ENCODE results near the gene SERPINB11. TPM values are rescaled to one million over a fixed set of nuclear protein-coding genes. Genes with fewer than 3 reads are reported as not detected.
"Not testable (repeated sequence)": the region's sequence is repeated elsewhere in the genome, so short reads cannot be mapped to it uniquely, and the experiment has no call there.

The SERPINB11 gene, protein sequence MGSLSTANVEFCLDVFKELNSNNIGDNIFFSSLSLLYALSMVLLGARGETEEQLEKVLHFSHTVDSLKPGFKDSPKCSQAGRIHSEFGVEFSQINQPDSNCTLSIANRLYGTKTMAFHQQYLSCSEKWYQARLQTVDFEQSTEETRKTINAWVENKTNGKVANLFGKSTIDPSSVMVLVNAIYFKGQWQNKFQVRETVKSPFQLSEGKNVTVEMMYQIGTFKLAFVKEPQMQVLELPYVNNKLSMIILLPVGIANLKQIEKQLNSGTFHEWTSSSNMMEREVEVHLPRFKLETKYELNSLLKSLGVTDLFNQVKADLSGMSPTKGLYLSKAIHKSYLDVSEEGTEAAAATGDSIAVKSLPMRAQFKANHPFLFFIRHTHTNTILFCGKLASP
- total RNA-seq, result not detected in 2 replicates

- no peak for DNase-seq (ENCODE audit: low read depth, low spot score)
Measured at GRCh38 chr18:63702660-63703059, at the start of gene SERPINB11. TSS of gene SERPINB11 (plus strand) at chr18:63702960. CDS start at chr18:63710194, 7,234 bp downstream.

DNA sequence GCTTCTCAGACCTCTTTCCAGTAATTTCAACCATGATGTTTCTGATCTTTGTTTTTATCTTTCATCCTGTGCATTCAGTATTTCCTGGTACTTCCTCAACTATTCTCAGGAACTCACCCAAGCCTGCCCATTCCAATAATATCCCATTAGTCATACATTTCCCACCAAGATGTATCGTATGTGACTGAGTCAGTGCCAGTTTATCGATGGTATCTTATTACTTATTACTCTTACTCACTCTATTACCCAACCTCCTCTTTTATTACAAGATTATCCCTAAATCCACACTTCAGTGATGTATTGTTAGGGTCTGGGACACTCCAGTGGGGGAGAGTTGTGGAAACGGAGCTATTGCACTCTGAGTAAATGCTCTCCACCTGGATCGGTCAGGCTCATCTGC, 43.8 kb upstream of the SERPINB11 start:
- DNase-seq (ENCODE audit: low read depth, low spot score), result not testable (repeated sequence)

DNA sequence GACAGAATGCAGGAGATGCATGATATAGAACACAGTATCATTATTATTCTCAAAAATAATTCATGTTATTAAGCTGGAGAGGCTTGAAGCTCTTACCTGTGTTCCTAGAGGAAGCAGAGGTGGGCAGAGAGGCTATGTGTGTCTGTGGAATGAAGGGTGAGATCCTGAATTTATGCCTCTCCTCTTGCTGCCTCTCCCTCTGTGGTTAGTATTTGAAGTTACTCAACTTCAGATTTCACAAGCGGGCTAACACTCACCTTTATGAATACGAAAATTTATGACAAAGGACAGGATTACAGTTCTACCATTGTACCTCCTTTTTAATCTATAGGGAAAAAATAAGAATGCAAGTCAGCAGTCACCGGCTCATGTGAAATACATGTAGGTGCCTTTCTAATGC, 41.0 kb upstream of the SERPINB11 start, which contains the start of gene SERPINB3:
SERPINB3 (minus strand) TSS at position 144 of the 400 bp plus-strand sequence. CDS start 677 bp downstream, outside the sequence.
- DNase-seq (ENCODE audit: low read depth, low spot score), result not testable (repeated sequence)

- no peak for DNase-seq (ENCODE audit: low read depth, low spot score)
Measured at GRCh38 chr18:63664571-63664970, 38.2 kb upstream of the SERPINB11 start.

GRCh38 chr18:63676526-63677323, 26.0 kb upstream of the SERPINB11 start:
- DNase-seq (ENCODE audit: low read depth, low spot score), result no peak

- DNase-seq (ENCODE audit: low read depth, low spot score), result no peak
Measured at GRCh38 chr18:63677500-63678225, 25.1 kb upstream of the SERPINB11 start.

- no peak for DNase-seq (ENCODE audit: low read depth, low spot score)
Measured at GRCh38 chr18:63679820-63680606, 22.7 kb upstream of the SERPINB11 start.

DNA sequence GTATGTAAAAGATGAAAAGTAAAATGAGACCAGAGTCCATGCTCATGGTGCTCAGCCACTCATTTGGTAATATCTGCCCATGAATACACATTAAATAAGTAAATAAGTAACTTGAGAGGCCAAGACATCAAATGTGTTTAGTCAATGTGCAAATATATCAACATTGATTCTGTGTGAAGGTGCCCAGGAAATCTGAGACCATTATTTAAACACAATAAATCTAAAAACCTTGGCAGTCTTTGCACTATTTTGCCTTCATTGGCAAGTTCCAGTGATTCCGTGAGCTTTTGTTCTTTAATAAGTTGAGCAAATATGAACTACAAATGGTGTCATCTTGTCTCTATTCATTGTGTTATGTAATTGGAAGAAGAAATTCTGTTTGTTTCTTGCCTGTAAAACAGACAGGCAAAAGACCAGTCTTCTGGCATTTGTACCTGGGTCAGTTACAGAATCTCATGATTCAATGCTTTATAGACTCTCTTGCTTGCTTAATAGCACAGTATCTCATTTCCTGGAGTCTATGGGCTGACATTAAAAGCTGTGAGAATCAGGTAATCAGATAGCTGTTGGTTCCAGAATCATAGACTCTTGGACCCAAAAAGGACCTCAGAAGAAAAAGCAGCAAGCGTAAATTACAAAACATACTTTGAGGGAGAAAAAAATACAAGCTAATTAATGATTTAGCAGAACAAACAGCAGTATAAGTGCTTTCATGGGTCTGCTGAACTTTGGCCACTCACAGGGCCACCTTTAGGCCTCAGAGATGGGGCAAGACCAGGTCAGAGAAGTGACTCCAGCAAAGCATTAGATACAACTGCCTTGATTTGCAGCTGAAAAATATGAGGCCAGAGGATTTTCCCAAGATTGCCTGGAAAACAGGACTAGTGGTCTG, 21.1 kb upstream of the SERPINB11 start:
- DNase-seq (ENCODE audit: low read depth, low spot score), result no peak

DNA sequence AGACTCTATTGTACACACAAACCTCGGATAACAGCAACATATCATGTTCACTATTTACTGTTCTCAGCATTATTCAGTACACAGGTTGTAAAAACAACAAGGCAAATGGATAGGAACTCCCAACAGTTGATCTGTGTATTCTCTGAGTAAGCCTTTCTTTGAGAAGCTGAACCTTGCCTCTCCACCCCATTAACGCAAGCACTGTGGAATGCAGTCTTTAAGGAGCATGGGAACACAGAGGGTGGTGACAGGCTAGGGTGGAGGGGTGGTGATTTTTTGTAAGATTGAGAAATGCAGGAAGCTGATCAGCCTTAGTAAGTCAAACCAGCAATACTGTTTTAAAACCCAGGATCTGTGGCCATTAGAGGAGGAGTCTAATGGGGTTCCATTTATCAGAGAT, 19.6 kb upstream of the SERPINB11 start:
- DNase-seq (ENCODE audit: low read depth, low spot score), result no peak

DNA sequence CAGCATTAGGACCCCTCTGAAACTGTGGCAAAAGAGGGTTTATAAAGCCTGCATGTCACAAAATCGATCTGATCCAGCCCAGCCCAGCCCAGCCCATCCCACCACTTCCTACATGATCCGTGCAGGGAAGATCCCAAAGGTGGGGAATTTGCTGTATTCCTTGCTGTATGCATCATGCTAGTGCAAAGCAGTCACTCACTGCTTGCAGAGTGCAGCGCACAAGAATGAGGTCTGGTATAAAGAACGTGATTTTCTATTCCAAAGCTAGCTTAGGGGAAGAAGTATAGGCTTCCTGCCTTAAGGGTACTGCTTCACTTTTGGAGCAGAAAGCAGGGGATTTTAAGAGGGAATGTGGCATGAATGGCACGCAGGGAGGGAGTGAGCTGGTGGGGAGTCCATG, 18.9 kb upstream of the SERPINB11 start:
- DNase-seq (ENCODE audit: low read depth, low spot score), result no peak

DNA sequence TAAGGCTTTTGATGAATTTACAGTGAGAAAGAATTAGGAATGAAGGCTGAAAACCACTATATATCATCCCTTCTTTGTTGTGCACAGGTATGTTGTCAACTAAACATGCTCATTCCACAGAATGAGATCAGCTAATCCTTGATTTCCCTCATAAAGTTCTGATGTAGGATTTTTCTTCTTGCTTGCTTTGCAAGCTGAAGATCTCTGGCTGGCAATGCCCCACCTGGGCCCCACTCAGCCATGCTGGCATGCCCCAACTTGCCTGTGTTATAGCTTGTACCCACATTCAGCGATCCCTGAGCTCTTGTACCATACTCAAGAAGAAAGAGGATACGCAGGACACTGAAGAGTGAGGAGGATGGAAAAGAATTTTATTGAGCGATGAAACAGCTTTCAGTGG, 18.0 kb upstream of the SERPINB11 start:
- DNase-seq (ENCODE audit: low read depth, low spot score), result no peak

GRCh38 chr18:63686871-63687270, 15.9 kb upstream of the SERPINB11 start:
- no peak for DNase-seq (ENCODE audit: low read depth, low spot score)

DNA sequence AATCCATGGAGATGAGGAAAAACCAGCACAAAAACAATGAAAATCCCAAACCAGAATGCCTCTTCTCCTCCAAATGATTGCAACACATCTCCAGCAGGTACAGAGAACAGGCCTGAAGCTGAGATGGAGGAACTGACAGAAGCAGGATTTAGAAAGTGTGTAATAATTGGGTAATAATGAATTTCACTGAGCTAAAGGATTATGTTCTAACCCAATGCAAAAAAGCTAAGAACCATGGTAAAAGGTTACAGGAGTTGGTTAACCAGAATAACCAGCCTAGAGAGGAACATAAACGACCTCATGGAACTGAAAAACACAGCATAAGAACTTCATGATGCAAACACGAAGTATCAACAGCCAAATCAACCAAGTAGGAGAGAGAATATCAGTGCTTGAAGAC, 13.7 kb upstream of the SERPINB11 start:
- no peak for DNase-seq (ENCODE audit: low read depth, low spot score)

- DNase-seq (ENCODE audit: low read depth, low spot score), result no peak
Measured at GRCh38 chr18:63697097-63697660, 5.6 kb upstream of the SERPINB11 start.

GRCh38 chr18:63700501-63700900, 2.3 kb upstream of the SERPINB11 start:
- DNase-seq (ENCODE audit: low read depth, low spot score), result no peak

- no peak for DNase-seq (ENCODE audit: low read depth, low spot score)
Measured at GRCh38 chr18:63701952-63702351, 808 bp upstream of the SERPINB11 start.

DNA sequence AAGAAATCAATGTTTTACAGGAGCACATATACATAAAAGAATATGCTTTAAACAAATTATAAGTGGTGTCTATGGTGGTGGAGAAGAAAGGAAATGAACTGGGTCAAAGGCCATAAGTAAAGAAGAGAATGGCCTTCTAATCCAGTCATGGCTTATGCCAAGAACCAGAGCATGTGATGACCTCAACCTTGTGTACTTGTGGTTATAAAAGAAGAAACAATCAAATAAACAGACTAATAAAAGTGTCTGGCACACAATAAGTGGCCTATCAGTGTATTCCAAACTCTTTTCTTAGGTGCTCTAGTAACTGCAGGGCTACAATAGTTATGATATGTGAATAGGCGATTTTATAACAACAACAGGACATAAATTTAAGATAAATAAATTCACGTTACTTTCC, 2.6 kb downstream of the SERPINB11 start:
- DNase-seq (ENCODE audit: low read depth, low spot score), result no peak

DNA sequence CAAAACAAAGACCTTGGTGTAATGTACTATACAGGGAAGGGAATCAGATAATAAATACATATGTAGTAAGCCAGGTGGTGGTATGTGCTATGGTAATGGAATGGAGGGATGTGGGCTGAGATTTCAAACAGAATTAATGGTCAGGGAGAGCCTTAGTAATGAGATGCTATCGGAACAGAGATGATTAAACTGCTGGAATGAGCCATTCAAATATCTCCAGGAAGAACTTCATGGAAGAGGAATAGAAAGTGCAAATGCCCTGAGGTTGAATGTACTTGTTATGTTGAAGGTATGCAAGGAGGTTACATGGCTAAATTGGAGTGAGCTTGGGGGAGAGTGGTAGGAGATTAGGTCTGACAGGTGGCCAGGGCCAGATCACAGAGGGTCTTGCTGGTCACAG, 5.1 kb downstream of the SERPINB11 start:
- DNase-seq (ENCODE audit: low read depth, low spot score), result no peak

DNA sequence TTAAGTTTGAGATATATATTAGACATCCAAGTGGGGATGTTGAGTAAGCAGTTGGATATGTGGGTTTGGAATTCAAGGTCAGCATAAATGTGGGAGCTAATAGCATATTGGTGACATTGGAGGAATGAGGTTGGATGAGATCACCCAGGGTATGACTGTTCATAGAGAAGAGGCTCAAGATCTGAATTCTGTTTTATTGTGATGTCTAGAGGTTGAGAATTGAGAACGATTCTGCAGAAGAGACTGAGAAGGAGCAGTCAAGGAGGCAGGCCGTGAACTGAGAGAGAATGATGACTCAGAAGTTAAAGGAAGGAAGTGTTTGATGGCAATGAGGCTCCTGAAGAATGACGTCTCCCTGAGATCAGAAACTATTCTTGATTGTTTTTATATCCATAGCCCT, 5.9 kb downstream of the SERPINB11 start:
- DNase-seq (ENCODE audit: low read depth, low spot score), result no peak
